Endothelial cell of umbilical vein (primary cell): Measurements from ENCODE around the gene STK38.

Experiments
- EZH2 ChIP-seq: IDR thresholded peaks from 2 replicates; pipeline ENCODE4 v1.6.1; 2012; ENCODE audit warnings: borderline replicate concordance, low read depth, mild to moderate bottlenecking, moderate library complexity, low read length, inconsistent platforms; ENCODE audit not compliant: severe bottlenecking
- GATA2 ChIP-seq: IDR thresholded peaks from 2 replicates; pipeline ENCODE4 v1.7.0; 2011; ENCODE audit warnings: low read depth, mild to moderate bottlenecking, moderate library complexity, mixed read lengths, low read length; ENCODE audit not compliant: insufficient read length, insufficient read depth
- JUN ChIP-seq: IDR thresholded peaks from 2 replicates; pipeline ENCODE4 v1.6.1; 2011; ENCODE audit warnings: borderline replicate concordance, low read depth; ENCODE audit not compliant: insufficient read length, insufficient read depth
- MYC ChIP-seq: IDR thresholded peaks from one replicate; pipeline ENCODE4 v1.6.1; 2011; ENCODE audit warnings: mild to moderate bottlenecking, low read depth, low read length
- POLR2A ChIP-seq: IDR thresholded peaks from 2 replicates; pipeline ENCODE4 v1.6.1; 2012; ENCODE audit warnings: low read depth, mild to moderate bottlenecking, control low read depth, low read length
- POLR2AphosphoS5 ChIP-seq: IDR thresholded peaks from 2 replicates; pipeline ENCODE4 v1.6.1; 2012; ENCODE audit warnings: low read depth, mild to moderate bottlenecking, control low read depth, low read length, moderate library complexity; ENCODE audit not compliant: insufficient read depth
- TF ChIP-seq, protein P1 (sequence below), 2 donors: IDR thresholded peaks; 1 replicate in 1 of 2; 2 replicates in 1 of 2; pipeline ENCODE4 v1.5.1; 2011; ENCODE audit warnings: low read length in 2 of 2, mild to moderate bottlenecking in 2 of 2, moderate library complexity in 2 of 2, control low read depth in 1 of 2, inconsistent platforms in 1 of 2, low read depth in 1 of 2; ENCODE audit not compliant: insufficient read depth in 1 of 2; ENCODE audit errors: extremely low read depth in 1 of 2

DNA sequence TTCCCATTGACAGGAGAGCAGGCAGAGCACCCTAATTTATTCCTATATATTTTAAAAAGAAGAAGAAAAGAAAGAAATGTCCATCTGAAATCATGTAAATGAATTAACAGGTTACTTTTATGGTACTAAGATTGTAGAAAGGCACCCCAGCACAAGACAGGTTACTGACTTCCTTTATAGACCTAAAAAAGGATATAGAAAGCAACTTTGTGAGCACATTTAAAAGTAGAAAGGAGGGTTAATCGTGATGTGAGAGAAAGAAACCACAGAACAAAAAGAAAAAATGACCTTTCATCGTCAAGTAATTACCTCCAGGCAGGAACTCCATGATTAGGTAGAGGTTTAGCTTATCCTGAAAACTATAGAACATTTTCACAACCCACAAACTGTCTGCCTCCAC is 29.9 kb downstream of the STK38 start:
- no peak for TF ChIP-seq POLR2A
- TF ChIP-seq, protein P1, sequence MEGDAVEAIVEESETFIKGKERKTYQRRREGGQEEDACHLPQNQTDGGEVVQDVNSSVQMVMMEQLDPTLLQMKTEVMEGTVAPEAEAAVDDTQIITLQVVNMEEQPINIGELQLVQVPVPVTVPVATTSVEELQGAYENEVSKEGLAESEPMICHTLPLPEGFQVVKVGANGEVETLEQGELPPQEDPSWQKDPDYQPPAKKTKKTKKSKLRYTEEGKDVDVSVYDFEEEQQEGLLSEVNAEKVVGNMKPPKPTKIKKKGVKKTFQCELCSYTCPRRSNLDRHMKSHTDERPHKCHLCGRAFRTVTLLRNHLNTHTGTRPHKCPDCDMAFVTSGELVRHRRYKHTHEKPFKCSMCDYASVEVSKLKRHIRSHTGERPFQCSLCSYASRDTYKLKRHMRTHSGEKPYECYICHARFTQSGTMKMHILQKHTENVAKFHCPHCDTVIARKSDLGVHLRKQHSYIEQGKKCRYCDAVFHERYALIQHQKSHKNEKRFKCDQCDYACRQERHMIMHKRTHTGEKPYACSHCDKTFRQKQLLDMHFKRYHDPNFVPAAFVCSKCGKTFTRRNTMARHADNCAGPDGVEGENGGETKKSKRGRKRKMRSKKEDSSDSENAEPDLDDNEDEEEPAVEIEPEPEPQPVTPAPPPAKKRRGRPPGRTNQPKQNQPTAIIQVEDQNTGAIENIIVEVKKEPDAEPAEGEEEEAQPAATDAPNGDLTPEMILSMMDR (IDR thresholded peaks at IDR 0.05; ENCODE audit: extremely low read depth in 1 of 2, insufficient read depth in 1 of 2, low read depth in 1 of 2, low read length in 2 of 2): no peak
- TF ChIP-seq EZH2: no peak
- TF ChIP-seq JUN: no peak
- TF ChIP-seq POLR2AphosphoS5: no peak
- TF ChIP-seq GATA2: no peak
- no peak for TF ChIP-seq MYC
